Astrocyte (in vitro differentiated cells and primary cell): Measurements from ENCODE around the gene RAB26. TPM values are rescaled to one million over a fixed set of nuclear protein-coding genes. Genes with fewer than 3 reads are reported as not detected.
"Not testable (repeated sequence)": the region's sequence is repeated elsewhere in the genome, so short reads cannot be mapped to it uniquely, and the experiment has no call there.

Source experiments
- DNase-seq: peaks from one replicate; pipeline ENCODE4 v3.0.0-alpha.2; 2010; ENCODE audit warnings: low read depth
- FAIRE-seq: peaks from 2 replicates; lab custom pipeline; 2011; peaks lifted over from hg19 to GRCh38; lab: Jason Lieb, UNC
- H2AFZ ChIP-seq: 2 replicates; pipeline ENCODE4 v1.6.0; 2012; ENCODE audit warnings: low read depth, low read length, inconsistent platforms
- H3K27ac ChIP-seq: 2 replicates; pipeline ENCODE4 v1.5.1; 2011; ENCODE audit warnings: low read depth, low read length, inconsistent platforms
- H3K27me3 ChIP-seq: 2 replicates; pipeline ENCODE4 v1.6.0; 2011; ENCODE audit warnings: low read length, inconsistent platforms; ENCODE audit not compliant: insufficient read depth
- H3K36me3 ChIP-seq: 2 replicates; pipeline ENCODE4 v1.5.1; 2011; ENCODE audit warnings: low read length, inconsistent platforms; ENCODE audit not compliant: insufficient read depth
- H3K4me1 ChIP-seq: 2 replicates; pipeline ENCODE4 v1.5.1; 2011; ENCODE audit warnings: low read length, inconsistent platforms; ENCODE audit not compliant: insufficient read depth
- H3K4me2 ChIP-seq: 2 replicates; pipeline ENCODE4 v1.6.0; 2012; ENCODE audit warnings: low read length, inconsistent platforms
- H3K4me3 ChIP-seq: 2 replicates; pipeline ENCODE4 v1.5.1; 2011; ENCODE audit warnings: low read depth, mild to moderate bottlenecking, low read length, inconsistent platforms; ENCODE audit not compliant: insufficient read depth
- H3K79me2 ChIP-seq: 2 replicates; pipeline ENCODE4 v1.6.0; 2012; ENCODE audit warnings: mild to moderate bottlenecking, low read length, inconsistent platforms; ENCODE audit not compliant: insufficient read depth
- H3K9ac ChIP-seq: 2 replicates; pipeline ENCODE4 v1.6.0; 2012; ENCODE audit warnings: mild to moderate bottlenecking, low read length, inconsistent platforms
- H3K9me3 ChIP-seq: 2 replicates; pipeline ENCODE4 v1.5.1; 2012; ENCODE audit warnings: low read depth, mild to moderate bottlenecking, low read length, inconsistent platforms; ENCODE audit not compliant: insufficient read depth
- H4K20me1 ChIP-seq: 2 replicates; pipeline ENCODE4 v1.6.0; 2012; ENCODE audit warnings: low read length, inconsistent platforms; ENCODE audit not compliant: insufficient read depth
- H3K27ac Mint-ChIP-seq: one replicate; pipeline ENCODE4 v1.8.0; 2021; ENCODE audit warnings: mild to moderate bottlenecking, mixed read lengths; ENCODE audit not compliant: unreplicated experiment
- H3K27me3 Mint-ChIP-seq: one replicate; pipeline ENCODE4 v1.8.0; 2021; ENCODE audit warnings: low read depth, mixed read lengths; ENCODE audit not compliant: unreplicated experiment
- H3K36me3 Mint-ChIP-seq: one replicate; pipeline ENCODE4 v1.8.0; 2021; ENCODE audit warnings: low read depth, mixed read lengths; ENCODE audit not compliant: unreplicated experiment
- H3K4me1 Mint-ChIP-seq: one replicate; pipeline ENCODE4 v1.8.0; 2021; ENCODE audit warnings: low read depth, mixed read lengths; ENCODE audit not compliant: unreplicated experiment
- H3K4me3 Mint-ChIP-seq: one replicate; pipeline ENCODE4 v1.8.0; 2021; ENCODE audit warnings: mild to moderate bottlenecking, moderate library complexity, mixed read lengths; ENCODE audit not compliant: unreplicated experiment
- H3K9me3 Mint-ChIP-seq: one replicate; pipeline ENCODE4 v1.8.0; 2021; ENCODE audit warnings: mild to moderate bottlenecking, mixed read lengths; ENCODE audit not compliant: unreplicated experiment
- EZH2 ChIP-seq: IDR thresholded peaks from 2 replicates; pipeline ENCODE4 v1.6.1; 2012; ENCODE audit warnings: mild to moderate bottlenecking, low read length, inconsistent platforms; ENCODE audit not compliant: insufficient read depth
- total RNA-seq: library from RNA; stranded (reverse); gene quantifications from 2 replicates; pipeline ENCODE4 v1.2.1, GENCODE V29; 2021
- TF ChIP-seq, protein P1 (sequence below): IDR thresholded peaks from 2 replicates; pipeline ENCODE4 v1.5.1; 2011; ENCODE audit warnings: low read depth, mild to moderate bottlenecking, inconsistent platforms, low read length, moderate library complexity; ENCODE audit not compliant: insufficient read depth

The RAB26 gene
- total RNA-seq, 1 donor from 2014 or later = 1.4 TPM

DNA sequence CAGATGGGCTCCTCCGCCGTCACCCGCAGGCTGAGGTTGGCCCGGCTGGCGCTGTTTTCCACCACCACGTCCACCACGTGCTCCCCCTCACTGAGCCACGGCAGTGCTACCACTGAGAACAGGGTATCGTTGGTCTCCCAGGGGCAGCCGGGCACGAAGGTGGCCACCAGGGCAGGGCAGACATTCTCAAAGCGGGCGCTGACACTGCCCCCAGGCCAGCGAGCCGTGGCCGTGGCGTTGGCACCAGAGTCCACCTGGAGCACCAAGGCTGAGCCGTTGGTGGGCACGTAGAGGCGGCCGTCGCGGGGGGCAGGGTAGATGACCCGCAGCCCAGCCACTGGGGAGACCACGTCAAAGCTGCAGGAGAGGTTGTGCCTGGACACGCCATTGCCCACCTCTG, 34.2 kb upstream of the RAB26 start:
- not testable (repeated sequence) for H3K27me3 Mint-ChIP-seq, H3K36me3 ChIP-seq, H3K4me1 Mint-ChIP-seq, DNase-seq, H3K9ac ChIP-seq, H3K27ac ChIP-seq, H4K20me1 ChIP-seq, H3K9me3 ChIP-seq, H2AFZ ChIP-seq, H3K4me3 Mint-ChIP-seq, H3K4me2 ChIP-seq, H3K9me3 Mint-ChIP-seq, H3K27me3 ChIP-seq, H3K4me1 ChIP-seq, H3K4me3 ChIP-seq, FAIRE-seq, H3K36me3 Mint-ChIP-seq, H3K27ac Mint-ChIP-seq
- peaks cover 13% of the 10 kb centered on the region for H3K79me2 ChIP-seq

DNA sequence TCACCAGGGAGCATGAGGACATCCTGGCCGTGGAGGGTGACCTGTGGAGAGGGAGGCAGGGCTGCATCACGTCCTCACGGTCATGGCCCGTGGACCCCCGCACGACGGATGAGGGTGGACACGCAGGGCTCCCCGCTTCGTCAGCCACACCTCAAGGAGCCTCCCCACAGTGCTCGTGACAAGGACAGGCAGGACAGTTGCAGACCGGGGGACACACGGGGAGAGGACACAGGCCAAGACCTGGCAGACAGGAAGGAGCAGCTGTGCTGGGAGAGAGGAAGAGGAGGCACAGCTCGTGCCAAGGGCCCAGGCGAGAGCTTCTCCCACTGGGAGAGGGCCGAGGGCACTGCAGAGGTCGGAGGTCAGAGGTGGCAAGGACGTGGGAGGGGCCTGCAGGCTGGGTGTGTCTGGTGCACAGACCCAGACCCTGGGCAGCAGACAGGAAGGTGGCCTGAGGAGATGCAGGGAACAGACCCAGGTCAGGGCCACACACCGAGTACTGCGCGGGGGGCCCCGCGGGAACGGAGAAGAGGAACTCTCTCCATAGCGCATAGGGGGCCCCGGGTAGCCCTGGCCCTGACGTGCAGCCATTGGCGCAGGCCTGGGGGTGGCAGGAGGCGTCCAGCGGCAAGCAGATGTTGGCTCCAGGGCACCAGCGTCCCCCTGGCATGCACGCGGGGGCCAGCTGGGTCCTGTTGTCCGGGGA, 33.4 kb upstream of the RAB26 start:
- H3K27me3 Mint-ChIP-seq, H3K4me1 ChIP-seq: not testable (repeated sequence)

DNA sequence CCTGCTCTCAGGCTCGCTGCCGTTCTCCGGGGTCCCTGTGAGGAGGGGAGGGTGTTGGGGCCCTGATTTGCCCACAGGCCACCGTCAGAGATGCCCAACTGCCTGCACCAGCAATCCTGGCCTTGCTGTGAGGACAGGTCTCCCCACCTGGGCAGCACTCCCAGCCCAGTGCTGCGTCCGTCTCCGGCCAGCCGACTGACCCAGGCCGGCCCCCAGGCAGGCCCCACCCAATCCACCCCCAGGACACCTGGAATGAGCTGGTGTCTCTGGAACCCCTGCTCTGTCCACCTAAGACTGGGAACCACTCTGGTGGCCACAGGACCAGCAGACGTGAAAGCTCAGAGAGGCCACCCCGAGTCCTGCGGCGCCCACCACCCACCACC, 32.8 kb upstream of the RAB26 start:
- Mint-ChIP-seq H3K27ac (no peak overlapping the region), H3K4me3 (no peak overlapping the region), H3K27me3 (no peaks in the 10 kb centered on the region), H3K9me3 (no peaks in the 10 kb centered on the region), H3K36me3 (no peaks in the 10 kb centered on the region), H3K4me1 (no peaks in the 10 kb centered on the region)
- H3K4me3 ChIP-seq = no peak overlapping the region
- no peak overlapping the region for H3K27ac ChIP-seq
- H3K4me1 ChIP-seq = no peaks in the 10 kb centered on the region
- no peak overlapping the region for H3K9ac ChIP-seq
- H3K79me2 ChIP-seq = peaks cover 22% of the 10 kb centered on the region
- no peak overlapping the region for H3K4me2 ChIP-seq
- H2AFZ ChIP-seq = no peak overlapping the region
- no peaks in the 10 kb centered on the region for H3K27me3 ChIP-seq
- no peak for DNase-seq
- H4K20me1 ChIP-seq = peaks cover 4% of the 10 kb centered on the region
- no peaks in the 10 kb centered on the region for H3K9me3 ChIP-seq
- no peaks in the 10 kb centered on the region for H3K36me3 ChIP-seq
- TF ChIP-seq, protein P1, sequence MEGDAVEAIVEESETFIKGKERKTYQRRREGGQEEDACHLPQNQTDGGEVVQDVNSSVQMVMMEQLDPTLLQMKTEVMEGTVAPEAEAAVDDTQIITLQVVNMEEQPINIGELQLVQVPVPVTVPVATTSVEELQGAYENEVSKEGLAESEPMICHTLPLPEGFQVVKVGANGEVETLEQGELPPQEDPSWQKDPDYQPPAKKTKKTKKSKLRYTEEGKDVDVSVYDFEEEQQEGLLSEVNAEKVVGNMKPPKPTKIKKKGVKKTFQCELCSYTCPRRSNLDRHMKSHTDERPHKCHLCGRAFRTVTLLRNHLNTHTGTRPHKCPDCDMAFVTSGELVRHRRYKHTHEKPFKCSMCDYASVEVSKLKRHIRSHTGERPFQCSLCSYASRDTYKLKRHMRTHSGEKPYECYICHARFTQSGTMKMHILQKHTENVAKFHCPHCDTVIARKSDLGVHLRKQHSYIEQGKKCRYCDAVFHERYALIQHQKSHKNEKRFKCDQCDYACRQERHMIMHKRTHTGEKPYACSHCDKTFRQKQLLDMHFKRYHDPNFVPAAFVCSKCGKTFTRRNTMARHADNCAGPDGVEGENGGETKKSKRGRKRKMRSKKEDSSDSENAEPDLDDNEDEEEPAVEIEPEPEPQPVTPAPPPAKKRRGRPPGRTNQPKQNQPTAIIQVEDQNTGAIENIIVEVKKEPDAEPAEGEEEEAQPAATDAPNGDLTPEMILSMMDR = no peak
- TF ChIP-seq EZH2 = no peak
- no peak for FAIRE-seq

More for the DNA sequence above, 33.4 kb upstream of the RAB26 start:
- H3K79me2 ChIP-seq = peaks cover 17% of the 10 kb centered on the region
- not testable (repeated sequence) for H3K36me3 ChIP-seq, H3K9me3 Mint-ChIP-seq, H3K27ac ChIP-seq, H3K27me3 ChIP-seq, H3K27ac Mint-ChIP-seq, H4K20me1 ChIP-seq, H3K9me3 ChIP-seq, H3K9ac ChIP-seq, FAIRE-seq, H3K36me3 Mint-ChIP-seq, H3K4me3 ChIP-seq, H3K4me1 Mint-ChIP-seq, H3K4me2 ChIP-seq, H2AFZ ChIP-seq, H3K4me3 Mint-ChIP-seq, DNase-seq

DNA sequence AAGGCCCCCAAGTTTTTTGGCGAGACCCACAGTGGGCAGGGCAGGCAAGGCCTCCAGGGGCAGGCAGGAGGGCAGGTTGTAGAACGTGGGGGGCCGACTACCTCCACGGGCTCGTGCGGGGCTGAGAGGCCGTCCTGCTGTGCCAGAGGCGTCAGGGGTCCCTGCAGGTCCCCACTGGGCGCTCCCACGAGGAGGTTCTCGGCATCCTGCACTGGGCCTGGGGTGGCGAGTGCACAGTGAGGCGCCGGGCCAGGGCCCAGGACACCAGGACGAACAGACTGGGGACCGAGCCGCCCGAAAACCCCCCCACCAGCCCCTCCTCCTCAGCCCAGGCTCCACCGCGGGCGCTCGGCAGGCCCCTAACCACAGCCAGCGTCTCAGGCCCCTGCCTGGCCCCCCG, 32.0 kb upstream of the RAB26 start:
- H3K36me3 ChIP-seq, H3K4me3 Mint-ChIP-seq, H4K20me1 ChIP-seq, H2AFZ ChIP-seq, H3K9ac ChIP-seq, H3K4me2 ChIP-seq, DNase-seq, H3K9me3 ChIP-seq, H3K27me3 ChIP-seq, H3K27ac Mint-ChIP-seq, H3K4me3 ChIP-seq, H3K9me3 Mint-ChIP-seq, H3K4me1 ChIP-seq, H3K4me1 Mint-ChIP-seq, H3K36me3 Mint-ChIP-seq, FAIRE-seq, H3K27me3 Mint-ChIP-seq, H3K27ac ChIP-seq: not testable (repeated sequence)
- H3K79me2 ChIP-seq = peaks cover 30% of the 10 kb centered on the region

DNA sequence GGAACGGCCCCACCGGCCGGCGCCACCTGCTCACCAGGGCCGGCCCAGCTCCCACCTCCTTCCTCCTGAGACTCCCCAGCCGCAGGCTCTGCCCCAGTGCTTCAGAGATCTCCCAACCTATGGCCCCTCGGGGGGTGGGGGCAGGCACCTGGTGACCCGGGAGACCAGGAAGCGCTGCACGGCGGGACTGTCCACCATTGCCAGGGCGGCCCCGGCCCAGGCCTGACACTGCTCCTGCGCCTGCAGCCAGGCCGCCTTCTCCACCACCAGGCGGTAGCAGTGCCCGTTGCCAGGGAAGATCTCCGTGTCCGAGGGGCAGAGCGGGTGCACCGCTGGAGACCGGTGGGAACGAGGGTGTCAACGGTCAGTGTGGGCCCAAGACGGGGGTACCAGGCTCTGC, 31.1 kb upstream of the RAB26 start:
- not testable (repeated sequence) for H3K4me3 Mint-ChIP-seq, H3K9ac ChIP-seq, H3K4me3 ChIP-seq, H3K9me3 Mint-ChIP-seq, H3K27ac ChIP-seq, H3K27me3 Mint-ChIP-seq, H3K27ac Mint-ChIP-seq, H3K36me3 Mint-ChIP-seq, DNase-seq, H3K36me3 ChIP-seq, H3K9me3 ChIP-seq, H3K4me1 ChIP-seq, H3K4me2 ChIP-seq, H3K4me1 Mint-ChIP-seq, H2AFZ ChIP-seq, FAIRE-seq, H3K27me3 ChIP-seq
- Histone ChIP-seq H4K20me1 (peaks cover 16% of the 10 kb centered on the region), H3K79me2 (peaks cover 38% of the 10 kb centered on the region)
